Stimulated activated CD4-positive, alpha-beta T cell treated with anti-CD3 and anti-CD28 coated beads, Interleukin-4, amount 100 ng/mL, for 48 hours (primary cell): ENCODE results near the gene TRABD.
A peak's percentile ranks its signal among the peaks of the same experiment; 100 is the strongest.

Experiments
- DNase-seq, 2 donors: peaks; one replicate each; pipeline ENCODE4 v3.0.0-alpha.2; 2020; ENCODE audit warnings: low read depth in 2 of 2

The TRABD gene

DNA sequence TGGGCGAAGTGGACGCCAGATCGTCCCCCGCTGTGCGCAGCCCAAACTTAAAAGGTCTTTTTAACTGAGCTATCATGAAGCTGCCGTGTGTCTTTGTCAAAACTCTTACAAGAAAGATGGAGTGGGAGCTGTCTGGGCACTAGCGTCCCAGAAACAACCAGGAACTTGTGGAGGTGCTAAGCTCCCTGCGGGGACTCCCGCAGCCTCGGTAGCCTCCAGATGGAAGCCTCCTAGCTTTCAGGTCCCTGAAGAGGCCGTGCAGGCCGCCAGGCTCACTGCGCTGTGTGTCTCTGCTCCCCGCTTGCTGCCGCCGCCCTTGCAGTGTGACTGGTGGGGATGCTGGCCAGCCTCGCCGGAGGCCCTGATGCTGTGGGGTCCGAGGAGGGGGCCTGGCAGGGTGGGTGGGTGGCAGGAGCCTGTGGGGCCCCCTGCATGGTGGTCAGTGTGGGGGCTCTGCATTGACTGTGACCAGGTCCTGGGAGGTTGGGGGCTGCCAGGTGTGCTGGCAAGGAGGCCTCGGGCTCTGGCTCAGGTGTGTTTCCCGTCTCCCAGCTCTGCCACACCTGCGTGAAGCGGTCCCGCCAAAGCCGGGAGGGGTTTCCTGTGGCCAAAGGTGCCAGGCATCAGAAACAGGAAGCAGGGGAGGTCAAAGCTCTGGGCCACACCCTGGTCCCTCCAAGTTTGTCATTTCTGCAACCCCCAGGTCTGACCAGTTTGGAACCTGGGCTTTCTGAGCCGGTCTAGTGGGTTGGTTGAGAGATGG lies 1.2 kb downstream of the TRABD start:
- DNase-seq: no peak

DNA sequence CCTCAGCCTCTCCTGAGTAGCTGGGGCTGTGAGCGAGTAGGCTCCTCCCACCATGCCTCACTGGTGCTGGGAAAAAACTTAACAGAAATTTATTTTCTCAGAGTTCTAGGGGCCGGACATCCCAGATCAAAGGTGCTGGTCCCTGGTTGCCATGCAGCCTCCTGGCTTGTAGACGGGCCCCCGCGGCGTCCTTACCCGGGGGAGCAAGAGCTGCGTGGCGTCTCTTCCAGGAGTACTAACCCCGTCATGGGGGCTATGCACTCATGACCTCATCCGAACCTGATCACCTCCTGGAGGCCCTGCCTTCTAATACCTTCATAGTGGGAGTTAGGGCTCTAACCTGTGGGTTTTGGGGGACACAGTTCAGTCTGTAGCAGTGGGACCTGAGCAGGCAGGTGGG lies 2.6 kb downstream of the TRABD start:
- DNase-seq: no peak

DNA sequence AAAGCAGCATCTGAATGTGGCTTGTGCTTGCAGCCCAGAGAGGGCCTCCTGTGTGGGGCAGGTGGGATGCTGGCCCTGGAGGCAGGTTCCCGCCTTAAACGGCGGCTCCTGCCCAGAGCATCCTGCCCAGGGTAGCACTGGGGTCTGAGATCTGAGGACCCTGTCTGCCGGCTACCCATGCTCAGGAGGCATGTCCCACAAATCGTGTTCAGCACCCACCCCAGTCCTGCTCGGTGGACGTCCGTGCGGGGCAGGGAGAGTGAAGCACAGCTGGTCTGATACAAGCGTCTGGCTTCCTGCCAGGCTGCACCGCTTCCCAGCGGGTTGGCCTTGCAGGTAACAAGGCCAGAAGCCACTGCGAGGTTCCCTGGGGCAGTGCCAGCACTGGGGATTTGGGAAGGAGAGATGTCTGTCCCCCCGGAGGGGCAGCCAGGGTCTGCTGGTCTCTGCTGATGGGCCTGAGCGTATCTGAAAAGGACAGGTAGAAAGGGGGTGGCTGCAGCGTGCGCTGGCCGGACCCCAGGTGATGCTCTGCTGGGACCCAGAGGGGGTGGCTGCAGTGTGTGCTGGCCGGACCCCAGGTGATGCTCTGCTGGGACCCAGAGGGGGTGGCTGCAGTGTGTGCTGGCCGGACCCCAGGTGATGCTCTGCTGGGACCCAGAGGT lies 3.6 kb downstream of the TRABD start:
- no peak for DNase-seq

DNA sequence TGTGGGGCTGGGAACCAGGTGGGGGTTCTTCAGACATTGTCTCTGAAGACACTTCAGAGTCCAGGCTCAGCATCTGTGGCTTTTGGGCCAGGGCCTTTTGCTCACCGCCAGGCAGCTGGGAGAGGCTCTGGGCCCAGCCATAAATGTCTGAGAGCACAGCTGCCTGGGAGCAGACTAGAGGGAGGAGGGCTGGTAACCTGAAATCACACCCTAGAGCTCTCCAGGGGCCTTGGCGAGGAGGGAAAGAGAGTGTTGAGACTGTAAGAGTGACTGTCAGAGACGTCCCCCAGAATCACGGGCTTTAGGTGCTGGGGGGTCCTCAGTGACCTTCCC lies 4.1 kb downstream of the TRABD start:
- no peak for DNase-seq

DNA sequence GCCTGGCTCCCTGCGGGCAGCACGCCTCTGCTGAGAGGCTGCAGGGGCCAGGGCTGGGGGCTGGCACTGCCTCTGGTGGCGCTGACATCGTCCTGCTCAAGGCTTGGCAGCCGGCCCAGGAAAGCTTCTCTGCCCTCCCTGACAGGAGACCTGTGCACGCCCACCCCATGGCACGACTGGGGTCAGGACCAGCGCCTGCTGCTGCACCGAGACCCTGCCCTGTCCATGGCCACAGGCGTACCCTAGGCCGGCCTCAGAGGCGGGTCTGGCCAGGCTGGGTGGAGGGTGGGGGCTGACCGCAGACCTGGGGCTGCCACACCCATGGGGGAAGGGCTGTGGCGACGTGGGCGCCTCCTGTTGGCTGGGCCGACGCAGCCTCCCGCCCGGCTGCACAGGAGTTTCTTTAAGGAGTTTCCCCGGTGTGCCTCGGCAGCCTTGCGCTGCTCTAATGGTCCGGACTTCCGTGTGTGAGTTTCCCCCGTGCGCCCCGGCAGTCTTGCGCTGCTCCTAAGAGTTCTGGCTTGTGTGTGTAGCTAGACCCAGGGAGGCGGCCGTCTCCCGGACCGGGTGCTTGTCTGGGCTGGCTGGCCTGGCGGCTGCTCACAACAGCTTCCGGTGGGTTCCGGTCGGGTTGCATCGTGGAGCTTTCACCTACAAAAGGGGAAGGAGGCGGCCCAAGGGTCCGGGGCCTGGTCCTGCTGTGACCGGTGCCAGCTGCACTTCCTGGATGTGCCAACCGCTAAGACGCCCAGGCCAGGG lies 4.6 kb downstream of the TRABD start:
- DNase-seq: peak; percentile 61 to 64

DNA sequence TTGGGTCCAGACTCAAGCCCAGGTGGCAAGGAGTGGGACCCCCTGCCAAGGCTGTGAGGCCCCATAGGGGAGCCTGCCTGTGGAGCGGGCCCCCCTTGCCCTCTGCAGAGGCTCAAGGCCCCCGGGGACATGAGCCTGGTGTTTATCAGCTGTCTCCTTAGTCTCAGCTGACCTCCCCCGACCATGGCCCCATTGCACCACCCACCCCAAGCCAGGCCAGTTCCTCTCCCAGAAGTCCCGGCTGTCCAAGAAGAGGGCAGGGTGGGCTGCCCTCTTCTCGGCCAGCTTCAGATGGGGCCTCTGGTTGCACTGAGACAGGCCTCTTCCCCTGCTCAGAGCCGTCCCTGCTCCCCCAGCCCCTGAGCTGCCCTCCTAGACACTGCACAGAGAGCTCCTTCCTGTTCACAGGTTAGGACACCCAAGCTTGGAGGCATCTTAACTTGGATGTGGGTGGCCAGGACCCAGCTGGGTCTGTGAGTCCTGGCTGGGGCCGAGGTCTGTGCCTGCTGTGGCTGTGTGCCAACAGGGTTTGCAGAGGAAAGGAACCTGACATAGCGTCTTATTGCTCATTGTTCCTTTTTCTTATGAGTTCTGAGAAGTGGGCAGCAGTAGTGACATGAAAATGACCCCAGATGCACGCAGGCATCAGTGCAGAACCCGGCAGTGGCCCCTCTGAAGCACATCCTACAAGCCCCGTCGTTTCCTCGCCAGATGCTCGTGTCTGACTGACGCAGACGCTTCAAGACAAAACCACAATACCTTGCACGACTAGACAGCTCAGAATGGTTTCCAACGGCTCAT lies 5.4 kb downstream of the TRABD start:
- peak; percentile 43 to 50 for DNase-seq

DNA sequence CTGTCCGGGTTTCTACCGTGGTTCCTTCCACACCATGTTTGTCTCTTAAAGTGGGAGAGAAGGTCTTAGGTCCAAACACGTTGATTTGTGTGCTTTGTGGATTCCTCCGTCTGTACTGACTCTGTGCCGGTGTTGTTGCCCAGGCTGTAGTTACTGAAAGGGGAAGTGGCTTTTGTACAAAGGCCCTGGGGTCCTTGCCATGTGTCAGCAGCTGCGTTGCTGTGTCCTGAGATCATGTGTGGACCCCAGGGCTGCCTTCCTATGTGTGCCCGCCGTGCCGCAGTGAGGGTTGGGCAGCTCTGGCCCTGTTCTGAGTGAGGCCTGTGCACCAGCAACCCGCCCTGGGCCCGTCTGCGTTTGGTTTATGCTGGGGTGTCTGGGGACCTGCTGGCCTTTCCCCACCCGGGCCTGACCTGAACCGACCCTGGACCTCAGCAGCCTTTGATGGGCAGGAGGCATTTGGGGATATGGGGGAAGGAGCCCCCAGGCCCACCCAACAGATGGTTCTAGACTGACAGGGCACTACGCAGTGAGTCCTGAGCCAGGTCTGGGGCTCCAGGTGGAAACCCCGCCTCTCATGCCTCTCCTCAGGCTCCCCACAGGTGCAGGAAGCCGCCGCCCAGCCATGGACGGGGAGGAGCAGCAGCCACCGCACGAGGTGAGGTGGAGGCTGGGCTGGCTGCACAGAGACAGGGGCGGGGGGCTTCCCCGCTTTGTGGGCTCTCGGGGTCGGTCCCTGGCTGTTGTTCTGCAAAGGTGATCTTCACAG lies 6.9 kb downstream of the TRABD start:
- DNase-seq: no peak

DNA sequence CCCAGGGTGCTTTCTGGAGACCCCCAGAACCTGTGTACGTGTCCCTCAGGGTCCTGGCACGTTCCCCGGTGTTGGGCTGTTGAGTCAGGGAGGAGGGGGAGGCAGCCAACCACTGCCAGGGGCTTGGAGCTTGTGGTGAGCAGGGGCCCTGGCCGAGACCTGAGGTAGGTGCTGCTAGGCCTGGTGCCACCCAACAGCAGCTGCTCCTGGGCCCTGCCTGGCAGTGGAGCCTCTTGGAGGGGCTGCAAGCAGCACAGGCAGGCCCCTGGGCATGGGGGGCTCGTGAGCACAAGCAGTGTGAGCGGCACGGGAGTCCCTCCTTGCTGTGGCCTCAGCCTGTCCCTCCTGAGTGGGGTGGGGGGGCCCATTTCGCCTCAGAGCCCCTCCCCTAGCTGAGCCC lies 7.9 kb downstream of the TRABD start:
- DNase-seq: no peak

DNA sequence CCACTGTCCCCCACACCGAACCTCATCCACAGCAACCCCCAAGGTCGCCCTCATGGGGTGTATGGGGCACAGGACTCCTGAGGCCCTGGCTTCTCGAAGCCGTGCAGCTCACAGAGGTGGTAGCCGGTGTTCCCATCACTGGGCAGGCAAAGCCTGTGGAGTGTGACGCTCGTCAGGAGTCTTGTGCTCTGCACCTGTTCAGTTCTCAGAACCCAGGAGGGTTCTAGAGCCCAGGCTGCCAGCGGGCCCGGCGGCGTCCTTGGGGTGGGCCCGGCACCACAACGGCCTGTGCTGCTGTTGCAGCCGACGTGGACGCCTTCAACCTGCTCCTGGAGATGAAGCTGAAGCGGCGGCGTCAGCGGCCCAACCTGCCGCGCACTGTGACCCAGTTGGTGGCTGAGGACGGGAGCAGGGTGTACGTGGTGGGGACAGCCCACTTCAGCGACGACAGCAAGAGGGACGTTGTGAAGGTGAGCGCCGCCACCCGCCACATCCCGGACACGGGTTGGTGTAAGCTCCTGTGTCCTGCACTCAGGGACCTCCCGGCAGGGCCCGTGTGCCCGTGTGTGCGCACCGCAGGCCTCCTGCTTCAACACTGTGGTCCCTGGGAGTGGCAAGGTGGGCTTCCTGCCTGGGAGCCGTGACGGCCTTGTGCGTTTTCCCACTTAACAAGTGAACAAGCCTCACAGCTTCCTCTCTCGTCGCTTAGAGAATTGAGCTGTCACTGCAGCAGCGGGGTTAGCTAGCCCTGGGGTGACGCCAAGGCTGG lies 8.5 kb downstream of the TRABD start:
- no peak for DNase-seq

DNA sequence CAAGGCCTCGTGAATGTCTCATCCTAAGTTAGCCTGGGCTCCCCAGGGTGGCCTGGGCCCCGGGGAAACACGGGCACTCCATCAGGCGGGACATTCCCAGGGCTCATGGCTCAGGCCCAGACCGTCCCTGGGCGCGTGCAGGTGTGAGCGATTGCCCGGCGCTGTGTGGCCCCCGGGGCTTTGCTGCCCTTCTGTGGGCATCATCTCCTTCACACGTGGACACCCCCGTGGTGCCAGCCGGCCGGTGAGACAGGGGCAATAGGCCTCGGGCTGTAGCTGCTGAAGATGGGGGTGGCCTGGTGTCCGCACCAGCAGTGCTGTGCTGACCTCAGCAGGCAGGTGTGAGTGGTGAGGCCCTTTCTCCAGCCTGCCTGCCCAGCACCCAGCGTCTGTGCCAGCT lies 10.5 kb downstream of the TRABD start:
- no peak for DNase-seq

DNA sequence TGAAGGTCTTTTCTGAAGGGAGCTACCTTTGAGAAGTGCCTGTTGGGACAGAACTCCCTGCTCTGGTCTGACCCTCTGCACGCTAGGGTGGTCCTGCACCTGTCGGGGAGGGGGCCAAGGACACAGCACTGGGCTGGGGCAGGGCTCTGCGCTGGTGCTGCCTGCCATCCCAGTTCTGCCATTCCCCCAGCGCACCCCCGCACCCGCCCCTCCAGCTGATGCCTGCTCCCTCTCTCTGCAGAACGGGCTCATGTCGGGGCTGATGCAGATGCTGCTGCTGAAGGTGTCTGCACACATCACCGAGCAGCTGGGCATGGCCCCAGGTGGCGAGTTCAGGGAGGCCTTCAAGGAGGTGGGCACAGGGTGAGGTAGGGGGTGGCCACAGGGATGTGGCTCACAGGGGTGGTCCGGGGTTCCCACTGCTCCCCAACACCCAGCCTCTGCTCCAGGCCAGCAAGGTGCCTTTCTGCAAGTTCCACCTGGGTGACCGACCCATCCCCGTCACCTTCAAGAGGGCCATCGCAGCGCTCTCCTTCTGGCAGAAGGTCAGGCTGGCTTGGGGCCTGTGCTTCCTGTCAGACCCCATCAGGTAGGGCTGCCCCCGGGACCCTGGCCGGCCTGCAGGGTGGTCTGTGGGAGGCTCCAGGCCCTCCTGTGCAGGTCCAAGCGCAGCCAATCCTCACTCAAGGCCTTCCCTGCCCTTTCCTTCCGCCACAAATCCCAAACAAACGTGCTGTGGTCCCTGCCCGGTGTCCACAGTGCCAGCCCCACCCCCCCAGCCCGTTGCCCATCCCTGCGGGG lies 11.5 kb downstream of the TRABD start:
- DNase-seq: no peak

DNA sequence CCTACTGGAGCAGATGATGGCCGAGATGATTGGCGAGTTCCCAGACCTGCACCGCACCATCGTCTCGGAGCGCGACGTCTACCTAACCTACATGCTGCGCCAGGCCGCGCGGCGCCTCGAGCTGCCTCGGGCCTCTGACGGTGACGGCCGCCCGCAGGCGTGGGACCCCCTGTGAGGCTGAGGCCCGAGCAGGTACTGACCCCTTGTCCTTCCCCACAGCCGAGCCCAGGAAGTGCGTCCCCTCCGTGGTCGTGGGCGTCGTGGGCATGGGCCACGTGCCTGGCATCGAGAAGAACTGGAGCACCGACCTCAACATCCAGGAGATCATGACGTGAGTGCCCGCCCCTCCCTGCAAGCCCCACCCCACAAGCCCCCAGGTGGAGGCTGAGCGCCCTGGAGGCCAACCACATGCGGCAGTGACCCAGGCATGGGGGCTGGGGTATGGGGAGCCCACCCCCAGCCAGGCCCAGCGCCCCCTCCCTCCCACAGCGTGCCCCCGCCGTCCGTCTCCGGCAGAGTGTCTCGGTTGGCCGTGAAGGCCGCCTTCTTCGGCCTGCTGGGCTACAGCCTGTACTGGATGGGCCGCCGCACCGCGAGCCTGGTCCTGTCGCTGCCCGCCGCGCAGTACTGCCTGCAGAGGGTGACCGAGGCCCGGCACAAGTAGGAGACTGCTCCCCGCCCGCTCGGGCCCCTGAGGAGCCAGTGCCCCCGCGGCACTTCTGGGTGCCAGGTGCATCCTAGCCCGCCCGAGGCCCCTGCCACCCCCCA lies 12.3 kb downstream of the TRABD start:
- no peak for DNase-seq

DNA sequence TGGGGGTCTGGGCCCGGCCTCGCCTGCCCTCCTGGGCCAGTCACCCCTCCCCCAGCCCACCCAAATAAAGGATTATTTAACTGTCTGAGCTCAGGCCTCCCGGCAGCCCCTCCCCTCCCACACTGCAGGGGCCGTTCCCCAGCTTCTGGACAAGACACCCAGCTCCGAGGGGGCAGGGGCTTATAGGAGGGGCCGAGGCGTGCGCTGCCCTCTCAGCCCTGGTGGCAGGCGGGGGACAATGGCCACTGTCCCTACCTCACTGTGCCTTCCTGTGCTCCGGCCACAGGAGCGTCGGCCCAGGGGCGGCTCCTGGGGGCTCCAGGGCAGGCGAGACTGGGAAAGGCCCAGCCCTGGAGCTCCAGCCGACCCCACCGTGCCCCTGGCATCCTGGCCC lies 12.9 kb downstream of the TRABD start:
- DNase-seq: no peak

DNA sequence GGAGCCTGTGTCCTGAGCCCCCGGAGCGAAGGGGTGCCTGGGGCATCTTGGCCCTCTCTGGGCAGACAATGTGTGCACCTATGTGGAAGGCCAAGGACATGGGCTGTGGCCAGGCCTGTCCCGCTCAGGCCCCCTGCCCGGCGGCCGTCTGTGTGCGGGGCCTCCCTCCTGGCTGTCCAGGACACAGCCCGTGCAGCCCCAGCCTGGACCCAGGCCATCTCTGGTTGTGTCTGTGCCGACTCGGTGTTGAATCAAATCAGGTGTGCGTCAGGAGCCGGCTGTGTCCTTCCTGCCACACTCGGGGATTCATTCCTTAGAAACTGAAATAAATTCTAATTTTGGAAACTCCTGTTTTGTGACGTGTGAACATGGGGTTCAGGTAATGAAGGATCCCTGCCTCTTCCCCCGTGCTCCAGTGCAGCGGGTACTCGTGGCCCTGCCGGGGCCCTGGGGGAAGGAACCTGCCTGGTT lies 13.6 kb downstream of the TRABD start:
- no peak for DNase-seq

DNA sequence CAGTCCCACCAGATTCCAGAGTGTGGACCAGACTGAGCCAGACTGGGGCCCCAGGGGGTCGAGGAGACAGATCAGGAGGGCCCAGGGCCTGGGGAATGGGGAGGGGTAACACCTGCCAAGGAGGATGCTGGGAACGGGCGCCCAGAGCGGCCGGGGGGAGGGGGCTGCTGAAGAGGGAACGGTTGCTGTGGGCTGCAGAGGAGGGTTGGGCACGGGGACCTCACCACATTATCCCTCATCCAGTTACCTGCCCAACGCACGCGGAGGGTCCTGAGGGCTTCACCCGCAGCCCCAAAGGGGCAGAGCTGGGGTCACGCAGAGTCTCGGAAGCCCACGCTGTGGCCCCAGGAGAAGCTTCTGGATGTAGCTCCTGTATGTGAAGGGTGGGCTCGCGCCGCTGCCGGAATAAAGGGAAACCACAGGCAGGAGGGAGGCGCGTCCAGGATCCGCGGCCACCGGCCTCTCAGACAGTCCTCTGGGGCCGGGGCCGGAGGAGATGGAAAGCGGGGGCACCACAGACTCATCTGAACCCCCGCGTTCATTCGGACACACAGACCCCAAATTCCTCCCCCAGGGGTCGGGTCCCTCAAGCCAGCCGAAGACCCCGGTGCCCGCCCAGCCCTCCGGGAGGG lies 14.2 kb downstream of the TRABD start:
- DNase-seq: no peak

DNA sequence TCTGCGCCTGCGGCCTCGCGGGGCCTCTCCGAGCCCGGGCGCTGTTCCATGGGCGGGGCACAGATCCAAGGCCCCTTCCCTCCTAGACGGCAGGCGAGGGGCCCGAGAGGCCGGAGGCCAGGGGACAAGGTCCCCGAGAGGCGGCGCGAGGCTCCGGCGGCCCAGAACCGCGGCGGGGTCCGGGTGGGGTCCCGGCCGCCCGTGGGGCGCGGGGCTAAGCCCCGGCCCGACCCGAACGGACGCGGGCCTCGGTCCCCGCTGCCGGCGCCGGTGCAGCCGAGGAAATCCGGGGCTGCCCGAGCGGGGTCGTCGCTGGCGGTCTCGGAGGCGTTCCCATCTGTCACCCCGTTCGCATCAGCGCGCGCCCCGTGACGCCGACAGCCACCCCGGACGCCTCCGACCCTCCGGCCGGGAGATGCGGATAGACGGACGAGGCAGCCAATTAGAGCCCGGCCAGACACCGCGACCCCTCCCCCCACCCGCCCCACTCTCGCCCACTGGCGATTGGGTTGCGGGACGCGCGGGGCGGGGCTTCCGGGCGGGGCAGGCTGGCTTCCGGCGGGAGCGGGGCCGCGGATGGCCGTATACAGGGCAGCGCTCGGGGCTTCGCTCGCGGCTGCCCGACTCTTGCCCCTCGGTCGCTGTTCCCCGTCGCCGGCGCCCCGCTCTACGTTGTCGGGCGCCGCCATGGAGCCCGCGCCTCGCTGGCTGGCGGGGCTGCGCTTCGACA lies 14.9 kb downstream of the TRABD start, which contains the start of gene SELENOO:
Gene SELENOO, plus strand, starts transcription at position 551 of the 730 bp plus-strand sequence. Its CDS starts 26 bp downstream, at position 577.
- DNase-seq: peak; percentile 87 to 93
